AG08395 (cell line): Measurements from ENCODE around the gene DOP1A.
"Not testable (repeated sequence)": the region's sequence is repeated elsewhere in the genome, so short reads cannot be mapped to it uniquely, and the experiment has no call there.

Source experiments
- DNase-seq: peaks from one replicate; pipeline ENCODE4 v3.0.0; 2012; ENCODE audit warnings: mixed read lengths, low spot score

The DOP1A gene

DNA sequence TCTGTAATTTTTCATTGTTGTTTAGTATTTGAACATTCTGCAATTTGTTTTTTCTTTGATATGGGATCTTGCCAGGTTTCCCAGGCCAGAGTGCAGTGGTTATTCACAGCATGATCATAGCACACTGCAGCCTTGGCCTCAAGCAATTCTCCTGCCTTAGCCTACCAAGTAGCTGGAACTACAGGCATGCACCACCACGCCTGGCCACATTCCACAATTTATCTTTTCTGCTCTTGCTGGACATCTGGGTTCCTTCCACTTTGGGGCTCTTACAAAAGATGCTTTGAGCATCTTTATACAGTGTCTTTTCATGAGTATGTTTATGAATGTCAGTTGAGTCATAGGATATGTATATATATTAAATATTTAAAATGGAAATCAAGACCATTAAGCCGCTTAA is 83.6 kb downstream of the DOP1A start:
- DNase-seq = no peak

GRCh38 chr6:83152913-83153312 is 85.4 kb downstream of the DOP1A start:
- no peak for DNase-seq

- no peak for DNase-seq
These were observed 86.5 kb downstream of the DOP1A start for GRCh38 chr6:83153883-83154521.

DNA sequence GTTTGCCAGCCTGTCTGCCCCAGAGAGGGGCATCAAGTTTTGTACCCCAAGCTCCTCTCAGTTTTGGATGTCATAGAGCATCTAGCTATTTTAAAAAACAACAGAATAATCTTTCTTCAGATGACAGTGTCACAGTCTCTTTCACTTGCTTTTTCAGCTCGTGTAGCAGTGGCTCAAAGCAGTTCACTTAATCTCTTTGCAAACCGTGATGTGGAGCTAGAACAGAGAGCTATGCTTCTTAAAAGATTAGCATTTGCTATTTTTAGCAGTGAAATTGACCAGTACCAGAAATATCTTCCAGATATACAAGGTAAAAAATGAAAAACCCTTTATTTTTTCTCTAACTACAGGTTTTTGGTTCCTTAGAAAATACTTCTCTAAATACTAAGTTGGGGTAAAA is 88.3 kb downstream of the DOP1A start:
- DNase-seq = no peak

GRCh38 chr6:83160167-83160566 is 92.7 kb downstream of the DOP1A start:
- DNase-seq = no peak

DNA sequence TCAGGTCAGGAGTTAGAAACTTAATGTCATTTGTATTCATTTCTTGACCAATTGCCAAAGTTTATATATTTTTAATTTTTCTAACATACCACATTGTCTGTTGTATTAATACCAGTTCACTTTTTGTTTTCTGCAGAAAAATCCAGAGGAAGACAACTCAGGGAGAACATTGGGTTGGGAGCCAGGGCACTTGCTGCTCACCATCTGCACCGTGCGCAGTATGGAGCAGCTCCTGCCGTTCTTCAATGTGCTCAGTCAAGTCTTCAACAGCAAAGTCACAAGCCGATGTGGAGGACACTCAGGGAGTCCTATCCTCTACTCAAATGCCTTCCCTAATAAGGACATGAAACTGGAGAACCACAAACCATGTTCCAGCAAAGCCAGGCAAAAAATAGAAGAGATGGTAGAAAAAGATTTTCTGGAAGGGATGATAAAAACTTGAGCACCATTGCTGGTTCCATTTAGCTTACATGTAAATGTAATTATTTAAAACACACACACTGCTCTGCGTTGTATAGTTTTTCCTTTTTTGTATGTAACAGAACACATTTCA is 100.3 kb downstream of the DOP1A start:
- no peak for DNase-seq

DNA sequence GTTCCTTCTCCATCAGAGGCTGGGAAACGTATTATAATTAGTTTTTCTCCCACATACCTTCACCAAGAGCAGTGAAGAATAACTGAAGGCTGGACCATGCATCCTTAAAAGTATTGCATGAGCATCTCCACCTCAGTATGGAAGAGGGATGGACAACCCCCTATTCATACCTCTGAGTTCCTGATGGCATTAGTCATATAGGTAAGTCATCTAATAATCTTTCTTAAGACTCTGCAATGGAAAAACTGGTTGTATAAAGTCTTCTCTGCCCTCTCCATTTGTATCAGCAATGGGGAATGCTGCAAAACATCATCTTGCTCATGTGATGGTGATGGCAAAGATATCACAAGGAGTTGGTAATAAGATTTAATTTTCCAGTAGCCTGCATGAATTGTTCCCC is 101.1 kb downstream of the DOP1A start:
- DNase-seq = no peak

GRCh38 chr6:83169106-83169505 is 101.6 kb downstream of the DOP1A start:
- DNase-seq = no peak

DNA sequence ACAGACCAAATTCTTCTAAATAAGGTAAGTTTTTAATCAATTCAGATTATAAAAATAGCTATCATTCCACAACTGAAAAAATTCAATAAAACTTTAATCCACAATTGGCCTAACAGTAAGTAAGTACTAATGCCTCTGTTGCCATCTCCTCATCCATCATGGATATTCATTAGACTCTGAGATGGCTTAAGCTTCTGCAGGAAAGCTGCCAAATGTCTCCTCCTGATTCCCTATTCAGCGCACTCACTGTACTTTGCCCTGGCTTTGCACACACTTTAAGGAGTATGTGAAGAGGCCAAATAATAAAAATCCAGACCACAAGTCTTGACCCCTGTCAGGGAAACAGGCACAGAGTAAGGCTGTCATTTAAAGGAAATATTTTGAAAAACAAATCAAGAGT is 102.0 kb downstream of the DOP1A start:
- no peak for DNase-seq

GRCh38 chr6:83176246-83176645 is 108.8 kb downstream of the DOP1A start:
- no peak for DNase-seq

GRCh38 chr6:83180426-83180950 is 113.0 kb downstream of the DOP1A start:
- no peak for DNase-seq

DNA sequence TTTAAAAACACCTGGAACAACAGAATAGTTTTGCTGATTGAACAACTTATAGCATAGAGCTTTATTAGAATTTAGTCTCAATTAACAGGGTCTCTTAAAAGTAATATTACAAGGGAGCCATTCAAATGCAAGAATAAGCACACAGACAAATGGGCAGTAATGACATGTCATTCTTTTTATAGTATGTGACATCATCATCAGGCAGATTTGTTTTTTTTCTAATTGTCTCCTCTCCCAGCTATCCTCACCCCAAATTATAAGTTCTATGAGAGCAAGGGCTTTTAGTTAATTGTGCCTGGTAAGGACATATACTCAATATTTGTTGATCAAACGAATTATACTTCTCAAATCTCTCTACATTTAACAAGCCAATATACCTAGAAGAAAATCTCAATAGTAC is 114.6 kb downstream of the DOP1A start:
- DNase-seq = no peak

- DNase-seq = peak; percentile 76
These were observed 115.8 kb downstream of the DOP1A start for GRCh38 chr6:83183082-83183828.

- DNase-seq = no peak
These were observed 117.6 kb downstream of the DOP1A start for GRCh38 chr6:83185096-83185495.

DNA sequence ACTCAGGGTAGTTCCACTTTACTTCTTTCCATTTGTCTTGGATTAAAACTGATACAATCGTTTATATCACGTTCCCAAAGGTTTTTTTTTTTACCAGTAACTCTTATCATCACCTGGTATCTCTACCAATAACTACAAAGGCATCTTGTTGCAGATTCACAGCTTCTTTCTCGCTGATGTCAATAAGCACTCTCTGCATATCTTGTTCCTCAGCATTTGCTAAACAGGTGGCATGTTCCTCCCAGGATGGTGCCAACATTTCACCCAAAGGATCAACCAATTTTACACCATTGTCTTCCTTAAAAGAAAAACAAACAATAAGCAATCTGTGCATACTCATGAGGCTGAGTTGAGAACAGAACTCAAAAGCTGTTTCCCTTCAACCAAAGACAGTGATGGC is 121.0 kb downstream of the DOP1A start:
- DNase-seq = no peak

DNA sequence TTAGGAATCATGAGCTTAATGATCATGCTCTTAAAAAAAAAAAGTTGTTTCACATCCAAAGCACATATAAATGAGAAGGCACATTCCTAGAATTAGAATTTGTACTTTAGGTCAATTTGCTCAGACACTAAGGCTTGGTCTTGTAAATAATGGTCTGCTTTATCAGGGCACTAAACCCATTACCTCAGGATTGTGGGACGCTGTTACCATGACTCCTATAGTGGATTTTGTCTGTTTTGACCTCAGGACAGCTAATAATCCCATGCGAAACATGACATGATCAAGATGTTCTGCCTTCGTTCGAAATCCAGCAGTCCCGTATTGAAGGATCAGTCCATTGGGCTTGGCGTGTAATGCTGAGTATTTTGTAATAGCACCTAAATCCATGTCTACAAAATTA is 123.2 kb downstream of the DOP1A start:
- no peak for DNase-seq

GRCh38 chr6:83191974-83192373 is 124.5 kb downstream of the DOP1A start:
- not testable (repeated sequence) for DNase-seq

DNA sequence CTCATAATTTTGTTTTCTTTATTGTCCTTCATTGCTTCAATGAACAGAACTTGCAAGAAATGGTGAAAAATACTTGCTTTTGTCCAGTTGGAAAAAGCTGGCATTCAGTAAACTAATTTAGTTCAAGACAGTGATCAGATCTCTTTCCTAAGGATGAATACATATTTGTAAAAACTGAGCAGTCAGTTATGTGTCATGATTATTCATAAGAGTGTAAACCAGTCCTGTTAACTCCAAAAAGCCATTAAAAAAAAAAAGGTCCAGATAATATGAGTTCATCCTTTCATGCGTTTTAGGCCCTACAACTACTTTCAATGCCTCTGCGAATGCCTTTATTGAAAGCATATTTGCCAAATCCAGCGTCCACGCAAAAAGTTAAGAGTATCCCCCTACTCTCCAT is 125.0 kb downstream of the DOP1A start:
- peak; percentile 7 for DNase-seq

DNA sequence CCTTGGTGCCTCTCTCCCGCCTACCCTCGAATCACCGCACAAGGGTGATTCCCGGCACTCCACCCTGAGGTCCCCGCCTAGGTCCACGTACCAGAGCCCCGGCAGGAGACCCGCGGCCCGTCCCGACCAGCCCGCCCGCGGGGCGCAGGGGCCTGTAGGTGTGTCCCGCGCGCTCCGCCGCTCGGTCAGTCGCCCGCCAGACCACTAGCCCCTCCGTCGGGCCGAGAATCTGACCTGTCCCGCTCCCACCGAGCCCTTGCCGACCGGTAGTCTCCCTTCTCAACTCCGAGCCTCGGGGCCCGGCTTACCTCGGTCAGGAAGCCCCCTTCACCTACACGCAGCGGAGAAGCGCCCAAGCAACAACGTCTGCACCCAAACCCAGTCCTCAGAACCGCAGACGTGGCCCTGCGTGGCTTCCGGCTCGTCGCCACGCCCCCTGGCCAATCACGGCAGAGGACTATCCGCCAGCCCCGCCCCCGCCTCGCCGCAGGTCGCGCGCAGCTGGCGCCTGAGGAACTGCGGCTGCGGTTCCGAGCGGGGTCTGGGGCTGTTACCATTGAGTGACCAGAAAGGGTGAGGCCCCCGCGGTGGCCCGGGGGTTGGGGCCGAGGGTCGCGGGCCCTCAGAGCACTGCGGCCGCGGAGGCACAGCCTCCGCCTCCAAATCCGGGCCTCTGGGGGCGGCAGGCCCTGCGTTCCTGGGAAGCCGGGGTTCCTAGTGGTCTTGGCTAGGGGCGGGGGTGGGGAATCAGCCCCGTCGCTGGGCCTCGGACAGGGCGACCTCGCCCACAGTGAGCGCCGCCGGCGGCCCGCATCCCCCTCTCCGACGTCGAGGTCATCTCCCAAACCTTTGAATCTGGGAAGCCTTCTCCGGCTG is 125.6 kb downstream of the DOP1A start, which contains the start of the genes PGM3 and RWDD2A:
PGM3 (minus strand) TSS at position 395 of the 876 bp plus-strand sequence. CDS start 2,253 bp downstream, outside the sequence.
RWDD2A (plus strand) TSS at position 487 of the 876 bp plus-strand sequence. CDS start 1,095 bp downstream, outside the sequence.
- DNase-seq = peak; percentile 97

- DNase-seq = peak; percentile 53
These were observed 126.5 kb downstream of the DOP1A start for GRCh38 chr6:83193747-83194566.
